ENCODE measurements around the gene PSKH1.

The PSKH1 gene

DNA sequence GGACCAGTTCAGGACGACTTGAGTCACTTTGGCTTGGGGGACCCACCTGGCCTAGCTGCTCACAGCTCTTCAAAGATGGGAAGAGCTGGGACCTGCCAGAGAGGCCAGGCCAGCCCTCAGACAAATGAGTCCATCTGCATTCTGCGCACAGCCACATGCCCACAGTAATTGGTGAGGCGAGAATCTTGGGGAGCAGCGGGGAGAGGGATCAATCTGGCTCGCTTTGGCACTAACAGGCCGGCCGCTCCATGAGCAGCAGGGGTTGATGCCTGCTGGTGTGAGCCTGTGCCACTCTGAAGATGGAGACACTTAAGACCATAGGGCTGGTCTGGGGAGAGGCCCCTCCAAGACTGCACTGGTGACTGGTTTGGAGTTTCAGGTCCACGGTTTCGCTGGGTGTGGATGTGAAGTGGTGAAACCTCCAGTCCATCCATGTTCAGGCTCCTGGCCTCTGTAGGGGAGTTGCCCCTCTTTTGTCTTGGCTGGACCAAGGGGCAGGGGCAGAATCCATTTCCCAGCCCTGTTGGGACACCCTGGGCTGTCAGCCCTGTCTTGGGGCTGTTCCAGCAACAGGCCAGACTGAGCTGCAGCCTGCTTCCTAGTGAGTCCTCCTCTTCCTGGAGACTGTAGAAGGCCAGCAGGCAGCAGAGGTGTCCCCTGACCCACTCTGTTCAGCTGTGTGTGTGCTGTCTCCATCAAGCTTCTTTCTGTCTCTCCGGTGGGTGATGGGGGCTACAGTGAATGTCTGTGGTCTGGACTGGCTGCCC is 31.3 kb downstream of the PSKH1 start:
- TF ChIP-seq, protein P1, sequence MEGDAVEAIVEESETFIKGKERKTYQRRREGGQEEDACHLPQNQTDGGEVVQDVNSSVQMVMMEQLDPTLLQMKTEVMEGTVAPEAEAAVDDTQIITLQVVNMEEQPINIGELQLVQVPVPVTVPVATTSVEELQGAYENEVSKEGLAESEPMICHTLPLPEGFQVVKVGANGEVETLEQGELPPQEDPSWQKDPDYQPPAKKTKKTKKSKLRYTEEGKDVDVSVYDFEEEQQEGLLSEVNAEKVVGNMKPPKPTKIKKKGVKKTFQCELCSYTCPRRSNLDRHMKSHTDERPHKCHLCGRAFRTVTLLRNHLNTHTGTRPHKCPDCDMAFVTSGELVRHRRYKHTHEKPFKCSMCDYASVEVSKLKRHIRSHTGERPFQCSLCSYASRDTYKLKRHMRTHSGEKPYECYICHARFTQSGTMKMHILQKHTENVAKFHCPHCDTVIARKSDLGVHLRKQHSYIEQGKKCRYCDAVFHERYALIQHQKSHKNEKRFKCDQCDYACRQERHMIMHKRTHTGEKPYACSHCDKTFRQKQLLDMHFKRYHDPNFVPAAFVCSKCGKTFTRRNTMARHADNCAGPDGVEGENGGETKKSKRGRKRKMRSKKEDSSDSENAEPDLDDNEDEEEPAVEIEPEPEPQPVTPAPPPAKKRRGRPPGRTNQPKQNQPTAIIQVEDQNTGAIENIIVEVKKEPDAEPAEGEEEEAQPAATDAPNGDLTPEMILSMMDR (IDR thresholded peaks at IDR 0.05; ENCODE audit: low read depth, low read length, missing control alignments) = no peak
- H3K36me3 ChIP-seq (replicated peaks) = peaks cover 8% of the 10 kb centered on the region
- DNase-seq = no peak
- no peak overlapping the region for H3K27ac ChIP-seq
- no peak overlapping the region for H3K4me3 ChIP-seq (ENCODE audit: low read depth, low read length)
- H3K27me3 ChIP-seq (replicated peaks) = no peaks in the 10 kb centered on the region
- in situ Hi-C loops (cut with HindIII; ENCODE audit: low pct_ligation_motif_present, low sequenced_read_pairs) = loop anchor here (25.0 kb wide), 2 partner anchors 112 to 212 kb away; partner anchors contain the start of genes GFOD2, RANBP10 and TSNAXIP1

GRCh38 chr16:67926181-67926750 is 33.2 kb downstream of the PSKH1 start:
- TF ChIP-seq, protein P1 (IDR thresholded peaks at IDR 0.05; ENCODE audit: low read depth, low read length, missing control alignments) = peak; percentile 39
- Histone ChIP-seq H3K27ac (no peak overlapping the region), H3K4me3 (ENCODE audit: low read depth, low read length) (no peak overlapping the region), H3K36me3 (replicated peaks) (peaks cover 11% of the 10 kb centered on the region), H3K27me3 (replicated peaks) (no peaks in the 10 kb centered on the region)
- DNase-seq = peak; percentile 43
- in situ Hi-C loops (cut with HindIII; ENCODE audit: low pct_ligation_motif_present, low sequenced_read_pairs) = no loop called here

DNA sequence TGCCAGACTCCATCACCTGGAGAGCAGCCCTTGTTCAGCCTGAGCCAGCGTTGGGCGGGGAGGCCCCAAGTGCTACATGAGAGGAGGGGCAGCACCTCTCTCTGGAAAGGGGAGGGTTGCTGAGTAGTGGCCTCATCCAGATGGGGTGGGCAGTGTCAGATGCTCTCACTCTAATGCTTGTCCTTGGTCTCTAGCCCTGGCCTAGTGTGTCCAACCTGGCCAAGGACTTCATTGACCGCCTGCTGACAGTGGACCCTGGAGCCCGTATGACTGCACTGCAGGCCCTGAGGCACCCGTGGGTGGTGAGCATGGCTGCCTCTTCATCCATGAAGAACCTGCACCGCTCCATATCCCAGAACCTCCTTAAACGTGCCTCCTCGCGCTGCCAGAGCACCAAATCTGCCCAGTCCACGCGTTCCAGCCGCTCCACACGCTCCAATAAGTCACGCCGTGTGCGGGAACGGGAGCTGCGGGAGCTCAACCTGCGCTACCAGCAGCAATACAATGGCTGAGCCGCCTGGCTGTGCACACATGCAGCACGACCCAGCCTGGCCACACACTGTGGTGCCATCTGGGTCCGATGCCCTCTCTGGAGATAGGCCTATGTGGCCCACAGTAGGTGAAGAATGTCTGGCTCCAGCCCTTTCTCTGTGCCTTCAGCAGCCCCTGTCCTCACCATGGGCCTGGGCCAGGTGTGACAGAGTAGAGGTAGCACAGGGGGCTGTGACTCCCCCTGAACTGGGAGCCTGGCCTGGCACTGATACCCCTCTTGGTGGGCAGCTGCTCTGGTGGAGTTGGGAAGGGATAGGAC is 34.3 kb downstream of the PSKH1 start:
- Histone ChIP-seq H3K4me3 (ENCODE audit: low read depth, low read length) (no peak overlapping the region), H3K27me3 (replicated peaks) (no peaks in the 10 kb centered on the region), H3K27ac (no peak overlapping the region), H3K36me3 (replicated peaks) (peaks cover 11% of the 10 kb centered on the region)
- DNase-seq = no peak
- TF ChIP-seq, protein P1 (IDR thresholded peaks at IDR 0.05; ENCODE audit: low read depth, low read length, missing control alignments) = no peak
- in situ Hi-C loops (cut with HindIII; ENCODE audit: low pct_ligation_motif_present, low sequenced_read_pairs) = no loop called here

GRCh38 chr16:67928147-67928546 is 35.1 kb downstream of the PSKH1 start:
- peaks cover 11% of the 10 kb centered on the region for H3K36me3 ChIP-seq (replicated peaks)
- TF ChIP-seq, protein P1 (IDR thresholded peaks at IDR 0.05; ENCODE audit: low read depth, low read length, missing control alignments) = no peak
- no peaks in the 10 kb centered on the region for H3K27me3 ChIP-seq (replicated peaks)
- no peak for DNase-seq
- in situ Hi-C loops (cut with HindIII; ENCODE audit: low pct_ligation_motif_present, low sequenced_read_pairs) = no loop called here
- H3K27ac ChIP-seq = no peak overlapping the region
- no peak overlapping the region for H3K4me3 ChIP-seq (ENCODE audit: low read depth, low read length)

DNA sequence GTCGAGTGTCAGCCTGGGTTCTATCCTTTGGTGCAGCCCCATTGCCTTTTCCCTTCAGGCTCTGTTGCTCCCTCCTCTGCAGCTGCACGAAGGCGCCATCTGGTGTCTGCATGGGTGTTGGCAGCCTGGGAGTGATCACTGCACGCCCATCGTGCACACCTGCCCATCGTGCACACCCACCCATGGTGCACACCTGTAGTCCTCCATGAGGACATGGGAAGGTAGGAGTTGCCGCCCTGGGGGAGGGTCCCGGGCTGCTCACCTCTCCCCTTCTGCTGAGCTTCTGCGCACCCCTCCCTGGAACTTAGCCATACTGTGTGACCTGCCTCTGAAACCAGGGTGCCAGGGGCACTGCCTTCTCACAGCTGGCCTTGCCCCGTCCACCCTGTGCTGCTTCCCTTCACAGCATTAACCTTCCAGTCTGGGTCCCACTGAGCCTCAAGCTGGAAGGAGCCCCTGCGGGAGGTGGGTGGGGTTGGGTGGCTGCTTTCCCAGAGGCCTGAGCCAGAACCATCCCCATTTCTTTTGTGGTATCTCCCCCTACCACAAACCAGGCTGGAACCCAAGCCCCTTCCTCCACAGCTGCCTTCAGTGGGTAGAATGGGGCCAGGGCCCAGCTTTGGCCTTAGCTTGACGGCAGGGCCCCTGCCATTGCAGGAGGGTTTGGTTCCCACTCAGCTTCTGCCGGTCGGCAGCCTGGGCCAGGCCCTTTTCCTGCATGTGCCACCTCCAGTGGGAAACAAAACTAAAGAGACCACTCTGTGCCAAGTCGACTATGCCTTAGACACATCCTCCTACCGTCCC is 35.7 kb downstream of the PSKH1 start:
- no peak overlapping the region for H3K4me3 ChIP-seq (ENCODE audit: low read depth, low read length)
- peak; percentile 34 for DNase-seq
- in situ Hi-C loops (cut with HindIII; ENCODE audit: low pct_ligation_motif_present, low sequenced_read_pairs) = no loop called here

More for the DNA sequence above, 35.7 kb downstream of the PSKH1 start:
- TF ChIP-seq, protein P1 (IDR thresholded peaks at IDR 0.05; ENCODE audit: low read depth, low read length, missing control alignments) = peak; percentile 92
- peaks cover 11% of the 10 kb centered on the region for H3K36me3 ChIP-seq (replicated peaks)
- no peaks in the 10 kb centered on the region for H3K27me3 ChIP-seq (replicated peaks)
- no peak overlapping the region for H3K27ac ChIP-seq

Data from brain microvascular endothelial cell (primary cell).